ENCODE results near the gene CD58. TPM values are rescaled to one million over a fixed set of nuclear protein-coding genes. Genes with fewer than 3 reads are reported as not detected.

The CD58 gene
- total and polyA plus RNA-seq, 4 donors = 5.1 to 30.2 (median 10.8) TPM

DNA sequence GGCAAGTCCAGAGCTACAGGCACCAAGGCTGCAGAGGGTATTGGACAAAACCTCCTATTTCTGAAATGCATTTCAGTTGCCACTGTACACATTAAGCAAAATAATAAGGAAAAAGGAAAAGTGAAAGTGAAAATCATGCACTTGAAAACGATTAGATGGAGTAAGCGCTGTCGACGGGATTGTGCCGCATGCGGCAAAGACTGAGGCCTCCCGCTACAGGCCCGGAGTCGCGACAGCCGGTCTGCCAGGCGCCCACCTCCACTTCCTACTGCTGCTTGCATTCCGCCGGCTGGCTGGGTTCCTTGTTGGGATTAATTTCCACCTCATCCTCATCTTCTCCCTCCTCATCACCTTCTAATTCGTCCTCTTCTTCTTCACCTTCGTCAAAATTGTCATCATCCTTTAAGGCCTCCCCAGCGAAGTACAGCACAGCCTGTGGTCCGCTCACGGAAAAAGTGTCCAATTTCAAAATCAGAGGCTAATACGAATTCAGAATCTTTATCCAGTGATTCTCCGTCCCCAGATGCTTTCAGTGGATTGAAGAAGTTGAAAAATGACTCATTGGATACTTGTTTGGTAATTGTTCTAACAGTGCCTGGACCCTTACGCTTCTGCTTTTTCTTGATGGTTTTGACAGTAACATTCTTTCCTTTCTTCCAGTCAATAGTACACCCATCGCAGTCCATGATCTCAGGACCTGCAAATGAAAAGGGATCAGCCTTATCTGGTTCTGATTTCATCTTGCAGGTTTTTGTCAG lies 38.0 kb downstream of the CD58 start:
- H3K4me3 ChIP-seq (ENCODE audit: low read depth in 1 of 3, low read length in 3 of 3) = no peak overlapping the region
- WGBS = 94% methylated on average over 23 of the region's 23 CpGs
- H3K4me1 ChIP-seq (ENCODE audit: control insufficient read depth in 4 of 4, insufficient read depth in 4 of 4, low read length in 3 of 4) = no peaks in the 10 kb centered on the region
- H3K36me3 ChIP-seq (ENCODE audit: control insufficient read depth in 4 of 4, insufficient read depth in 3 of 4, low read depth in 1 of 4, low read length in 3 of 4) = peaks cover 1 to 7% (median 3%) of the 10 kb centered on the region in 4 donors
- H3K9ac ChIP-seq (ENCODE audit: low read depth in 1 of 2, low read length in 2 of 2) = no peak overlapping the region
- DNase-seq (ENCODE audit: low spot score) = no peak
- H3K9me3 ChIP-seq (ENCODE audit: control insufficient read depth in 4 of 4, low read length in 3 of 4) = no peaks in the 10 kb centered on the region
- TF ChIP-seq FOXA1 (IDR thresholded peaks at IDR 0.05) = no peak
- TF ChIP-seq YY1 (IDR thresholded peaks at IDR 0.05) = no peak
- TF ChIP-seq GABPA (IDR thresholded peaks at IDR 0.05 in 1 of 2, conservative IDR thresholded peaks at IDR 0.05 in 1 of 2) = no peak
- no peak overlapping the region for H3K27ac ChIP-seq (ENCODE audit: low read depth in 1 of 2, low read length in 2 of 2)
- H3K27me3 ChIP-seq (ENCODE audit: control insufficient read depth in 4 of 4, insufficient read depth in 4 of 4, low read length in 3 of 4) = no peaks in the 10 kb centered on the region

DNA sequence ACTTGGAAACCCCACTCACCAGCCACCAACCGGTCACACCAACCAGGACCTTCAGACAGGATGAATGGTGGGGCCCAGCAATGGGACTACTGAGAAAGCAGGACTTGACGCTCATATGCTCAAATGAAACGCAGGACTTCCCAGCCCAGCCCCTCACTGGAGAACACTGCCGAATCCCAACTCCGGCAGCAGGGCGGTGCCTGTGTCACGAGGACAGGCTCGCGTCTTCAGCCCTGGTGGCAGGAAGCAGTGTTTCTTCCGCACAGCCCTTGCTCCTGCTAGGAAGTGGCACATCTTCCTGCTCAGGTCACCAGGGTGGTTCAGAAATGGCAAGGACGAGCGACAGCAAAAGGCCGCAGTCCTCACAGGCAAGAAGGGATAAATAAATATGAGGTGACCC lies 38.9 kb downstream of the CD58 start:
- H3K27me3 ChIP-seq (ENCODE audit: control insufficient read depth in 4 of 4, insufficient read depth in 4 of 4, low read length in 3 of 4) = no peaks in the 10 kb centered on the region
- no peak for DNase-seq (ENCODE audit: low spot score)
- no peak overlapping the region for H3K9ac ChIP-seq (ENCODE audit: low read depth in 1 of 2, low read length in 2 of 2)
- H3K4me1 ChIP-seq (ENCODE audit: control insufficient read depth in 4 of 4, insufficient read depth in 4 of 4, low read length in 3 of 4) = no peaks in the 10 kb centered on the region
- peaks cover 1 to 7% (median 3%) of the 10 kb centered on the region in 4 donors for H3K36me3 ChIP-seq (ENCODE audit: control insufficient read depth in 4 of 4, insufficient read depth in 3 of 4, low read depth in 1 of 4, low read length in 3 of 4)
- H3K4me3 ChIP-seq (ENCODE audit: low read depth in 1 of 3, low read length in 3 of 3) = no peak overlapping the region
- WGBS = 92% methylated on average over 13 of the region's 13 CpGs
- H3K9me3 ChIP-seq (ENCODE audit: control insufficient read depth in 4 of 4, low read length in 3 of 4) = no peaks in the 10 kb centered on the region
- no peak for TF ChIP-seq RAD21 (IDR thresholded peaks at IDR 0.05)
- no peak overlapping the region for H3K27ac ChIP-seq (ENCODE audit: low read depth in 1 of 2, low read length in 2 of 2)

DNA sequence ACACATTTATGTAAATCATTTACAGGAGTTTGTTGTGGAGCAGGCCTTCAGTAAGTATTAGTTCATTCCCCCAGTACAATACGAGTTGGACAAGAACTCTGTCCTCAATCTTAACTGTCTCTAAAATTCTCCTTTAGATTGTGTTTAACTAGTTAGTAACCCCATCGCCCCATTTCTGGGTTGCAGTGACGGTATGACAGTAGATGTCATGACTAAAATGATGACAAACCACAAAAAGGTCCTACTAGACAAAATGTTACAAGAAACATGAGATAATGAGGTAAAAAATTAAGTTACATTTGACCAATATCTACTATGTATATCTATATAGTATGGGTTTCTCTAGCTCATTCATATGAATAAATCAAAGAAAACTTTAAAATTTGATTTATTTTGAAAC lies 41.1 kb downstream of the CD58 start:
- Histone ChIP-seq H3K4me3 (ENCODE audit: low read depth in 1 of 3, low read length in 3 of 3) (no peak overlapping the region), H3K4me1 (ENCODE audit: control insufficient read depth in 4 of 4, insufficient read depth in 4 of 4, low read length in 3 of 4) (no peaks in the 10 kb centered on the region), H3K9ac (ENCODE audit: low read depth in 1 of 2, low read length in 2 of 2) (no peak overlapping the region), H3K9me3 (ENCODE audit: control insufficient read depth in 4 of 4, low read length in 3 of 4) (no peaks in the 10 kb centered on the region), H3K27ac (ENCODE audit: low read depth in 1 of 2, low read length in 2 of 2) (no peak overlapping the region), H3K36me3 (ENCODE audit: control insufficient read depth in 4 of 4, insufficient read depth in 3 of 4, low read depth in 1 of 4, low read length in 3 of 4) (peaks cover 0 to 4% (median 0%) of the 10 kb centered on the region in 4 donors), H3K27me3 (ENCODE audit: control insufficient read depth in 4 of 4, insufficient read depth in 4 of 4, low read length in 3 of 4) (no peaks in the 10 kb centered on the region)
- no peak for DNase-seq (ENCODE audit: low spot score)
- TF ChIP-seq HNF4A (conservative IDR thresholded peaks at IDR 0.05) (no peak), JUND (IDR thresholded peaks at IDR 0.05) (no peak), RAD21 (IDR thresholded peaks at IDR 0.05) (no peak), HNF4G (IDR thresholded peaks at IDR 0.05) (no peak), YY1 (IDR thresholded peaks at IDR 0.05) (no peak)
- TF ChIP-seq, protein P1, sequence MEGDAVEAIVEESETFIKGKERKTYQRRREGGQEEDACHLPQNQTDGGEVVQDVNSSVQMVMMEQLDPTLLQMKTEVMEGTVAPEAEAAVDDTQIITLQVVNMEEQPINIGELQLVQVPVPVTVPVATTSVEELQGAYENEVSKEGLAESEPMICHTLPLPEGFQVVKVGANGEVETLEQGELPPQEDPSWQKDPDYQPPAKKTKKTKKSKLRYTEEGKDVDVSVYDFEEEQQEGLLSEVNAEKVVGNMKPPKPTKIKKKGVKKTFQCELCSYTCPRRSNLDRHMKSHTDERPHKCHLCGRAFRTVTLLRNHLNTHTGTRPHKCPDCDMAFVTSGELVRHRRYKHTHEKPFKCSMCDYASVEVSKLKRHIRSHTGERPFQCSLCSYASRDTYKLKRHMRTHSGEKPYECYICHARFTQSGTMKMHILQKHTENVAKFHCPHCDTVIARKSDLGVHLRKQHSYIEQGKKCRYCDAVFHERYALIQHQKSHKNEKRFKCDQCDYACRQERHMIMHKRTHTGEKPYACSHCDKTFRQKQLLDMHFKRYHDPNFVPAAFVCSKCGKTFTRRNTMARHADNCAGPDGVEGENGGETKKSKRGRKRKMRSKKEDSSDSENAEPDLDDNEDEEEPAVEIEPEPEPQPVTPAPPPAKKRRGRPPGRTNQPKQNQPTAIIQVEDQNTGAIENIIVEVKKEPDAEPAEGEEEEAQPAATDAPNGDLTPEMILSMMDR (IDR thresholded peaks at IDR 0.05; ENCODE audit: low read depth, low read length, missing input control) = no peak
- TF ChIP-seq, protein P2, sequence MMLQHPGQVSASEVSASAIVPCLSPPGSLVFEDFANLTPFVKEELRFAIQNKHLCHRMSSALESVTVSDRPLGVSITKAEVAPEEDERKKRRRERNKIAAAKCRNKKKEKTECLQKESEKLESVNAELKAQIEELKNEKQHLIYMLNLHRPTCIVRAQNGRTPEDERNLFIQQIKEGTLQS (IDR thresholded peaks at IDR 0.05) = no peak
- WGBS = 96% methylated on average over 3 of the region's 3 CpGs

DNA sequence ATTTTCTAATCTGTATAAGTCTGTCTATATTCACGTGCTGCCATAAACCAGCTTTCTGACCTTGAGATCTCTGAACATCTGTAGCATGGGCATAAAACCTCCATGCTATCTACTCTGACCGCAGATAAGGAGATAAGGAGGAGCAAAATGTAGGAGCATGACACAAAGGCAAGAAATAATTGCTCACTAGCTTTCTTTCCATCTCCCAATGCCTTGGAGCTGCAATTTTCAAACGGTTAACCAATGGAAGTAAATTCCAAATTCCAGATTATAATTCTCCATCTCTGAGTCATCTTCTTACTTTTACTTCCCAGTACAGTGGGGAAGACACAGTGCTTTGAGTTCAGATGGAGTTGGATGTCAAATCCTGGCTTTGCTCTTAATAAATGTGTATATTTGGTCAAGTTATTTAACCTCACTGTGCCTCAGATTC lies 41.6 kb downstream of the CD58 start:
- Histone ChIP-seq H3K27ac (ENCODE audit: low read depth in 1 of 2, low read length in 2 of 2) (no peak overlapping the region), H3K27me3 (ENCODE audit: control insufficient read depth in 4 of 4, insufficient read depth in 4 of 4, low read length in 3 of 4) (no peaks in the 10 kb centered on the region), H3K36me3 (ENCODE audit: control insufficient read depth in 4 of 4, insufficient read depth in 3 of 4, low read depth in 1 of 4, low read length in 3 of 4) (peaks cover 0 to 4% (median 0%) of the 10 kb centered on the region in 4 donors), H3K9me3 (ENCODE audit: control insufficient read depth in 4 of 4, low read length in 3 of 4) (no peaks in the 10 kb centered on the region), H3K9ac (ENCODE audit: low read depth in 1 of 2, low read length in 2 of 2) (no peak overlapping the region), H3K4me1 (ENCODE audit: control insufficient read depth in 4 of 4, insufficient read depth in 4 of 4, low read length in 3 of 4) (no peaks in the 10 kb centered on the region), H3K4me3 (ENCODE audit: low read depth in 1 of 3, low read length in 3 of 3) (no peak overlapping the region)
- 93% methylated on average over 3 of the region's 3 CpGs for WGBS
- DNase-seq (ENCODE audit: low spot score) = no peak
- TF ChIP-seq HNF4A (conservative IDR thresholded peaks at IDR 0.05) (no peak), FOXA1 (IDR thresholded peaks at IDR 0.05) (no peak)
- TF ChIP-seq, protein P2 (IDR thresholded peaks at IDR 0.05) = no peak
- TF ChIP-seq, protein P3, sequence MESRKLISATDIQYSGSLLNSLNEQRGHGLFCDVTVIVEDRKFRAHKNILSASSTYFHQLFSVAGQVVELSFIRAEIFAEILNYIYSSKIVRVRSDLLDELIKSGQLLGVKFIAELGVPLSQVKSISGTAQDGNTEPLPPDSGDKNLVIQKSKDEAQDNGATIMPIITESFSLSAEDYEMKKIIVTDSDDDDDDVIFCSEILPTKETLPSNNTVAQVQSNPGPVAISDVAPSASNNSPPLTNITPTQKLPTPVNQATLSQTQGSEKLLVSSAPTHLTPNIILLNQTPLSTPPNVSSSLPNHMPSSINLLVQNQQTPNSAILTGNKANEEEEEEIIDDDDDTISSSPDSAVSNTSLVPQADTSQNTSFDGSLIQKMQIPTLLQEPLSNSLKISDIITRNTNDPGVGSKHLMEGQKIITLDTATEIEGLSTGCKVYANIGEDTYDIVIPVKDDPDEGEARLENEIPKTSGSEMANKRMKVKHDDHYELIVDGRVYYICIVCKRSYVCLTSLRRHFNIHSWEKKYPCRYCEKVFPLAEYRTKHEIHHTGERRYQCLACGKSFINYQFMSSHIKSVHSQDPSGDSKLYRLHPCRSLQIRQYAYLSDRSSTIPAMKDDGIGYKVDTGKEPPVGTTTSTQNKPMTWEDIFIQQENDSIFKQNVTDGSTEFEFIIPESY (IDR thresholded peaks at IDR 0.05) = no peak
